ENCODE results near the gene LAD1.

GRCh38 chr1:201360486-201360885 lies 38.6 kb downstream of the LAD1 start:
- TF ChIP-seq, protein P1, sequence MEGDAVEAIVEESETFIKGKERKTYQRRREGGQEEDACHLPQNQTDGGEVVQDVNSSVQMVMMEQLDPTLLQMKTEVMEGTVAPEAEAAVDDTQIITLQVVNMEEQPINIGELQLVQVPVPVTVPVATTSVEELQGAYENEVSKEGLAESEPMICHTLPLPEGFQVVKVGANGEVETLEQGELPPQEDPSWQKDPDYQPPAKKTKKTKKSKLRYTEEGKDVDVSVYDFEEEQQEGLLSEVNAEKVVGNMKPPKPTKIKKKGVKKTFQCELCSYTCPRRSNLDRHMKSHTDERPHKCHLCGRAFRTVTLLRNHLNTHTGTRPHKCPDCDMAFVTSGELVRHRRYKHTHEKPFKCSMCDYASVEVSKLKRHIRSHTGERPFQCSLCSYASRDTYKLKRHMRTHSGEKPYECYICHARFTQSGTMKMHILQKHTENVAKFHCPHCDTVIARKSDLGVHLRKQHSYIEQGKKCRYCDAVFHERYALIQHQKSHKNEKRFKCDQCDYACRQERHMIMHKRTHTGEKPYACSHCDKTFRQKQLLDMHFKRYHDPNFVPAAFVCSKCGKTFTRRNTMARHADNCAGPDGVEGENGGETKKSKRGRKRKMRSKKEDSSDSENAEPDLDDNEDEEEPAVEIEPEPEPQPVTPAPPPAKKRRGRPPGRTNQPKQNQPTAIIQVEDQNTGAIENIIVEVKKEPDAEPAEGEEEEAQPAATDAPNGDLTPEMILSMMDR (IDR thresholded peaks at IDR 0.05): no peak
- TF ChIP-seq POLR2A (IDR thresholded peaks at IDR 0.05): no peak

Measured in vagina (tissue), 2 donors.